HG03066 (cell line): ENCODE data around the gene SUSD6.
"Not testable (repeated sequence)": the region's sequence is repeated elsewhere in the genome, so short reads cannot be mapped to it uniquely, and the experiment has no call there.

ENCODE experiments used
- ATAC-seq: cut with Tn5 transposase; IDR thresholded peaks from one replicate; pipeline ENCODE4 v1.9.1; 2021; ENCODE audit warnings: low read depth; ENCODE audit not compliant: unreplicated experiment

SUSD6 gene

DNA sequence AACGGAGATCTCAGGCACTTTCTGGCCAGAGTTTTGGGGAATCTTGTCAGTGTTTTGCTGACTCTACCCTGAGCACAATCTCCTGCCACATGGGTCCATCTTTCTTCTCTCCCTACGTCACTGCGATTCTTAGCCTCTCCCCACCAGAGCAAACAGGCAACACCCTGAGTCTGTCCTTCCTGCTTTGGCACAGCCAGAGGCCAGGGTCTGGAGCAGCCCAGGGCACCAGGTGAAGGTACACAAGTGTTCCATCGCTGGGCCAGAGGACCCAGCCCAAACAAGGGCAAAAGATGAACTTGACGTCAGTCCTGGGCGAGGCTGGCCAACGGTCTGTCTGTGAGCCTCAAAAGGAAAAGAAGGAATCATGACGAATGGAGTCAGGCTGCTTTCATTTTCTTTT lies 24.0 kb upstream of the SUSD6 start:
- no peak for ATAC-seq

DNA sequence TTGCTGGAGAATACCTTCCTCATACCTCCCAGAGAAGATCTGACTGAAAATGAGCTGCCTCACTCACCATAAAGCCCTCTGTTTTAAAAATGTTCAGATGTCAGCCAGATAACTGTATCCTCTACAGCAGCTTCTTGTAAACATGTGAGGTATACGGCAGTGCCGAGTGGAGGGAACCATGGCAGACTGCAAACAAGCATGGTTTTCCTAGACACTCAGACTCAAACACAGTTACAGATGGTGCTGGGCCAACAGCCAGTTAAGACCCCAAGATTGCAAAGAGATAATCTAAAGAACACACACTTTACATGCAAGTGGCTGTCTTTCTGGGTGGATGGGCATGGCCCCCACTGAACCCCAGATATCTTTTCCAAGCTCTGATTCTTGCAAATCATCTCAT lies 20.1 kb upstream of the SUSD6 start:
- ATAC-seq = no peak

- no peak for ATAC-seq
Observed at GRCh38 chr14:69593018-69593677, 18.2 kb upstream of the SUSD6 start.

- ATAC-seq = no peak
Observed at GRCh38 chr14:69594846-69595245, 16.6 kb upstream of the SUSD6 start.

GRCh38 chr14:69595336-69595735 lies 16.1 kb upstream of the SUSD6 start:
- no peak for ATAC-seq

DNA sequence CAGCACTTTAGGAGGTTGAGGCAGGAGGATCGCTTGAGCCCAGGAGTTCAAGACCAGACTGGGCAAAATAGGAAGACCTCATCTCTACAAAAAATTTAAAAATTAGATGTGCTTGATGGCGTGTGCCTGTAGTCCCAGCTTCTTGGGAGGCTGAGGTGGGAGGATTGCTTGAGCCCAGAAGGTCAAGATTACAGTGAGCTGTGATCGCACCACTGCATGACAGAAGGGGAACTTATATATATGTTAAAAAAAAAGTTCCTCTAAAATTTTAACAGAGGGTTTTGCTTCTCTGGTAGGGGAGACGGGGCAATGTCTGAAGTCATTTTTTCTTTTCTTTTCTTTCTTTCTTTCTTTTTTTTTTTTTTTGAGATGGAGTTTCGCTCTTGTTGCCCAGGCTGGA lies 12.0 kb upstream of the SUSD6 start:
- not testable (repeated sequence) for ATAC-seq

DNA sequence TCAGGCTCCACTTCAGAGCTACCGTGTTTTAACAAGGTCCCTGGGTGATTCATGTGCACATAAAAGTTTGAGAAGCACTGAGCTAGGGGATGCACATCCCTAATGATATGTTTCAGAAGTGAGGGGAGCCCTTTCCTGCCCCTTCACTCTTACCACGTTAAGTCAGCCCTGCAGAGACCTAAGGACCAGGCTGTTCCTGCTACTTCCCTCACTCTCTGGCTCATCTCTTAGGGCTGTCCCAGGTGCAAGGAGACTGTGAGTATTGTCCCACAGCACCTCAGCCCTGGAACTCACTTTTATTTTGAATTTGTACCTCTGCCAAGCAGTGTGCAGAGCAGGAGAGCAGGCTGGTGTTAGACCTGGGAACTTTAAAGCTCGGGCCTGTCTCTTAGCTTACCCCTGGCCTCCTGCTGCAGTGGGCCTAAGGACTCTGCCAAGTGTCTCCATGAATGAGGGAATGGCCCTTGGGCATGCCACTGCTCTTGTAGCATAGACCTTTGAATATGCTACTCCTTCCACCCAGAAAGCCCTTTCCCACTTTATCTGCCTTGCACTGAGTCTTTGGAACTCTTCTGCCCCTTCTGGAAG lies 11.0 kb upstream of the SUSD6 start:
- ATAC-seq = no peak

DNA sequence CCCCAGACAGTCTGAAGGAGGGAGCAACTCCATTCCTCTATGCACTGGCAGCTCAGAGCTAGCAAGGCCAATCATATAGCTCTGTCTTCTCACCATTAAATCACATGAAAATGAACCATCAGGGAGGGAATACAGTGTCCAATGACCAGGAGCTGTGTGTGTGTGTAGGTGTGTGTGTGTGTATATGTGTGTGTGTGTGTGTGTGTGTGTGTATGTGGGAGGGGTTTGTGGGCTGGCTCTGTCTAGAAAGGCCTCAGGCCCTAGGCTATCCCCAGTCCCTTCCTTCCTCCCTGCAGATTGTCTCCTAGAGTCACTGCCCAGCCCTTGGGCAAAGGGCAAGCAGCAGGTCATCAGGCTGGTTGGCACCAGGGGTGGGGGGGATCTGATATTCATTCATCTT lies 5.7 kb upstream of the SUSD6 start:
- no peak for ATAC-seq

- ATAC-seq = no peak
Observed at GRCh38 chr14:69606258-69607184, 4.9 kb upstream of the SUSD6 start.

DNA sequence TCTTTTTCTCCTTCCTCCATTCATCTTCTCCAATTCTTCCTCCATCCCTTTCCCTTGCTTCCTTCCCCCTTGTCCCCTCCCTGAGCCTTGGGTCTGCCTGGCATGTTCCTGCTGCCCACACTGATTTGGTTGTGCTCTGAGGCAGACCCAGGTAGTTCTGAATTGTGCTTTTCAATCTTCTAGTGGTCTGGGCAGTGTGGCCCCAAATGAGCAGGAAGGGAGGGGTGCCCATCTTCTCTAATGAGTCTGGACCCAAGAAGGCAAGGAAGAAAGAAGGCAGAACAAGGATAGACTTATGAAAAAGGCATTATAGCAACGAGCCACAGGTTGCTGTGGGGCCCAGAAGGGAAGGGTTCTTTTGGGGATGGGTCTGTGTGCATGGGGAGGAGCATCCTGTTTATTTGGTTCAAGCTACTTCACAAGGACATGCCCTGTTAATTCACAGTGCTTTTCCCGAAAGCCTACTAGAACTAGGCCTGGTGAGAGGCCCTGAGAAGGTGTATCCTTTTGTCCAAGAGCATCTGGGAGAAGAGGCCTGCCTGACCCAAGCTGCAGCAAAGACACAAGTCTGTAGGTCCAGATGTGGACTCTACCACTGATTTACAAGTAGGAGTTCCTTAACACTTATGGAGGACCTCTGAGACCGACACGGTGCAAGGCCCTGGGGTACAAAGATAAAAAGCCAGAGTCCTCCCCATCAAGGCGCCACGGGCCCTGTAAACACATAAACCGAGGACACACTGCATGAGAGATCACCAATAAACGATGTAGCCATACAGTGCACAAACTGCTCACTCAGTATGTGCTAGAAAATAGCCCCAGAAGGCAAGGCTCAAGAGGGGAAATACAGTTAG lies 1.1 kb upstream of the SUSD6 start:
- ATAC-seq = no peak

DNA sequence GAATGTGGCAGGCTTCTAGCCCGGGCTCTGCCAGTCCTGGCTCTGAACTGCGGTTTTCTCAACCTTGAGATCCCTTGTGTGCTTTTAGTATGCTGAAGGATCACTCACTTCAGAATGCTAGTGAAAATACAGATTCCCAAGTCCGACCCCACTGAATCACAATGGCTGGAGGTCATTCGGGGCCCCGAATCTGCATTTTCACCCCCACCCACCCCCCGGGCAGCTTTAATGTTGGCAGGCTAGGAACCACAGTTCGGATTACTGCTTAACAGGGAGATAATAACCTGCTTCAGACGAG lies 573 bp upstream of the SUSD6 start:
- no peak for ATAC-seq

DNA sequence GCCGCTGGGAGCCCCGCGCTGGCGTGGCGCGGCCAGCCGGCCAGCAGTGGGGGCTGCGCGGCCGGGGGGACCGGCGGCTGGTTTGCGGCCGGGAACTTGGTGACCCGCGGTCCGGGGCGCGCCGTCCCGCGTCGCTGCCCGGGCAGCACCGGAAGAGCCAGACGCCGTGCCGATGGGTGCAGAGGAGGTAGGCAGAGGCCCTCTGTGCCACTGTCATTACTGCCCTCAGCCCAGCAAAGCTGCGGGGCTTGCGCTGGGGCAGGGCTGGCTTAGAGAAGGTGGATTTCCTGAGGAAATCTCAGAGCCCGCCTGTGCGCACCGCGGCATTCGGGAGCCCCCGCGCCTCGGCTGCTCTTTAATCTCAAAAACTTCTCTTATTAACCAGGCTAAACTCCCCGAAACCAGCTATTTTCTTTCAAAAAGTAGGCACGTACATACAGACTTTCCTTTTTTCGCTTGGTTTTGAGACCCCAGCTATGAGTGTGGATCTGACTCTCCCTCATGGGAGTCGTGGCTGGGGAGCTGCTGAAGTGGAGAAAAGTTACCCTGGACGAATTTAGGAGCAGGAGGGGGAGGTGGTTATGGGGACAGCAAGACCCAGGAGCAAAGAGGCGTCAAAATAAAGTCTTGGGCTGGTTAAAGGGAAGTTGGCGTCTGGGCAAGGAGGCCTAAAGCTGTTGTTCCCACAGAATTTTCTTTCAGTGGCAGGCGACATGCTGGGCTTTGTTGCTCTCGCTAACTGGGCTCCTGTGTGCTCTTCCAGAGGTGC lies 802 bp downstream of the SUSD6 start:
- peak; percentile 13 for ATAC-seq

DNA sequence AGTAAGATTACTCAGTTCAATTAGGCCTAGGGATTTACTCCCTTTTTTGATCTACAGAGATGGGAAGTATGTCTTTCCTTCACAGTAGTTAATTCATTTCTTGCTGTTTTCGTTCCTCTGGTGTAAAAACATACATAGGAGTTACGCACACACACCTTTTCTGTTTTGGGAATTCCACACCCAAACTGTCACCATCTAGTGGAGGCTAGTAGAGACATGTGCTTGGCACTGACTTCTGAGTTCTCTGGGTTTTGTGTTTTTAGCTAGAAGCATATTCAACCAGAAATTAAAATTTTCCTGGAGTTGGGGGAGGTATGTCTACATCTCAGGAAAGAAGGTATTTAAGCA lies 1.4 kb downstream of the SUSD6 start:
- ATAC-seq = no peak

- ATAC-seq = no peak
Observed at GRCh38 chr14:69613312-69614073, 2.1 kb downstream of the SUSD6 start.

DNA sequence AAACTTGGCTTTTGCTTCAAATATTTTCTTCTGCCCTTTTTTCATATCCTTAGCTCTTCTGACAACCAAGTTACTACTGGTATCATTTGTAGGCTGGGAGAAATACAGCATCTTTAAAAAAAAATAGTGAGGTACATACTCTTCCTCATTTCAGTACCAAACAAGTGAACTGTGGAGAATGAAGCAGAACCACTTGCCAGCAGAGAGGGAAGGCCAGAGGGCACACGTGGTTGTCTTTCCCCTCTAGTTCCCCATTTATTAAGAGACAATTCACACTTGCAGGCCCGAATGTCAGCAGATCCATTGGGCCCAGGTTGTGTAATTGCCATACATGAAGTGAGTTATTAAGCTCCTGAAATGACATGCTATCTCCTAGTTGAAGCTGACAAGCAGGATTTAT lies 3.2 kb downstream of the SUSD6 start:
- ATAC-seq = no peak

DNA sequence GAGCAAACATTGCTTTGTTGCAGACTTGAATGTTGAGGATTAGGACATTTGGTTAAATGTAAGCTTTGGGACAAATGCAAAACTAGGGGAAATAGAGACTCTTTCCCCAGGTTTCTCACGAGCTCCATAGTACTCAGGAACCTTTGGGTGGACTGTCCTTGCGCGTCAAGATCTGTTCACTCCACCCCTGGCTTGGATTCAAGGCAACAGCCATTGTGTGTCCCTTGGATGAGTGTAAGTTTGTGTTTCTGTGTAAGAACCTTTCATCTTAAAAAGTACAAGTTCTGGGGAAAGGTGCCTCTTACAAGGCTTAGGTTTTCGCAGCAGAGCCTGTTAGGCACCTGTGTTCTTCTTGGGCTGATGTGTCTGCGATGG lies 3.7 kb downstream of the SUSD6 start:
- ATAC-seq = no peak

- ATAC-seq = peak; percentile 55
Observed at GRCh38 chr14:69615496-69616407, 4.4 kb downstream of the SUSD6 start.

- no peak for ATAC-seq
Observed at GRCh38 chr14:69616408-69616773, 5.0 kb downstream of the SUSD6 start.

- ATAC-seq = no peak
Observed at GRCh38 chr14:69617796-69618195, 6.4 kb downstream of the SUSD6 start.
